ENCODE results near the gene TEAD3.

The TEAD3 gene

GRCh38 chr6:35508027-35508426, 11.1 kb upstream of the TEAD3 start:
- CTCF ChIA-PET = interaction anchor here (1.0 to 2.7 kb wide), 2 partner anchors 15 to 228 kb away, joined by 3 to 13 read pairs; no protein-coding TSS in a partner anchor
- POLR2A ChIA-PET = no interaction called here
- no peak for TF ChIP-seq CTCF (IDR thresholded peaks at IDR 0.05; ENCODE audit: control extremely low read depth, extremely low read depth, low read depth, missing control alignments)

DNA sequence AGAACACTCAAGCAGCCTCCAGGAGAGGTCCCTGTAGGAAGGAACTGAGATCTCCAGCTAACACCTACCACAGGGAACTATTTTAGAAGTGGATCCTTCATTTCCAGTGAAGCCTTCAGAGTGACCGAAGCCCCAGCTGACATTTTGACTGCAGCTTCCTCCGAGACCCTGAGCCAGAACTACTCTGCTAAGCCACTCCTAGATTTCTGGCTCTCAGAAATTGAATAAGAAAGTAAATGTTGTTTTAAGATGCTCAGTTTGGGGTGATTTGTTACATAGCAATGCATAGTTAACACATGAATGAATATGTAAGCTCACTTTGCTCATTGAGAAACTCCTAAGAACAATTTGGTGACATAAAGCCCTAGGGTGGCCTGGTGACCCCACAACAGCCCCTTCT, 10.3 kb upstream of the TEAD3 start:
- CTCF ChIA-PET = interaction anchor here (1.0 to 2.7 kb wide), 2 partner anchors 16 to 229 kb away, joined by 3 to 13 read pairs; no protein-coding TSS in a partner anchor
- POLR2A ChIA-PET = interaction anchor here (0.7 kb wide), 1 partner anchor 520 kb away, joined by 3 read pairs; the partner anchor contains the start of gene MAPK14
- no peak for TF ChIP-seq CTCF (IDR thresholded peaks at IDR 0.05; ENCODE audit: control extremely low read depth, extremely low read depth, low read depth, missing control alignments)
- no peak for DNase-seq (ENCODE audit: extremely low spot score)

More at GRCh38 chr6:35508027-35508426, 11.1 kb upstream of the TEAD3 start:
- DNase-seq (ENCODE audit: extremely low spot score) = no peak

DNA sequence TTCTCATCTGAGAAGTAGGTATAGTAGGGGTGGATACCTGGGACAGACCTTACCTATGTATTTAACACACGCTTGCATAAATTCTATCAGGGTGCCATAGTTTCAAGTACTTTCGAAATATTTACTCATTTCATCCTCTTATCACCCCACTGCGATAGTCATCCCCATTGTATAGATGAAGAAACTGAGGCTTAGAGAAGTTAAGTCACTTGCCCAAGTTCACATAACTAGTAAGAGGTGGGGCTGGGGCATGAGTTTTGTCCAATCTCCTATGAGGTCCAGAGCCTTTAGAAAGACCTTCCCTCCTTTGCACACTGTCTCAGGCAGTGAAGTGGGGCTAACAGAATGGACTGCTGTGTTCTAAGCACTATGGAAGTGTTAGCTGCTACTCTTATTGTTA, 9.7 kb upstream of the TEAD3 start:
- ChIA-PET POLR2A (no interaction called here), CTCF (interaction anchor here (1.2 to 2.7 kb wide), 2 partner anchors 17 to 23 kb away, joined by 4 to 13 read pairs; no protein-coding TSS in a partner anchor)
- TF ChIP-seq CTCF (IDR thresholded peaks at IDR 0.05; ENCODE audit: control extremely low read depth, extremely low read depth, low read depth, missing control alignments) = no peak
- DNase-seq (ENCODE audit: extremely low spot score) = no peak

GRCh38 chr6:35505999-35506412, 9.1 kb upstream of the TEAD3 start:
- DNase-seq (ENCODE audit: extremely low spot score) = no peak
- ChIA-PET CTCF (interaction anchor here (1.2 to 2.8 kb wide), 3 partner anchors 10 to 231 kb away, joined by 4 to 9 read pairs (median 4); partner anchors contain the start of gene ARMC12), POLR2A (no interaction called here)
- no peak for TF ChIP-seq CTCF (IDR thresholded peaks at IDR 0.05; ENCODE audit: control extremely low read depth, extremely low read depth, low read depth, missing control alignments)

DNA sequence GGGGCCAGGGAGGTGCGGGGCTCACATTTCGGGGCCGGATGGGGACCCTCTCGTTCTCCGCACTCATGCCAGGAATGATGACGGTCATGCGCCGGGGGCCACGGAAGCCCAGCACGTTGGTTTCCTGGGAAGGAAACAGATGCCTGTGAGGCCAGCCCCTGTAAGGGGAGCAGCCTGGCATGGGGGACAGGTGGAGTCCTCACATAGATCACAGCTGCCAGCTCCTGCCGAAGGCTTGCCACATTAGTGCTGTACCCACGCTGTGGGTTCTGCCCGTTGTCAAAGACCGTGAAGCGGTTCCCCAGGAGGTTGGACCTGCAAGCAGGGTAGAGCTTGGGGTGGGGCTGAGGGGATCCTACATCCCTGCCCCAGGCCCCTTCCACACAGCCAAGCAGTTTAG, 6.7 kb upstream of the TEAD3 start:
- CTCF ChIA-PET = interaction anchor here (1.5 to 2.8 kb wide), 2 partner anchors 27 to 233 kb away, joined by 3 to 9 read pairs; partner anchors contain the start of gene ARMC12
- no peak for DNase-seq (ENCODE audit: extremely low spot score)
- no peak for TF ChIP-seq CTCF (IDR thresholded peaks at IDR 0.05; ENCODE audit: control extremely low read depth, extremely low read depth, low read depth, missing control alignments)
- POLR2A ChIA-PET = no interaction called here

- DNase-seq (ENCODE audit: extremely low spot score) = no peak
- TF ChIP-seq CTCF (IDR thresholded peaks at IDR 0.05; ENCODE audit: control extremely low read depth, extremely low read depth, low read depth, missing control alignments) = no peak
- POLR2A ChIA-PET = no interaction called here
- CTCF ChIA-PET = interaction anchor here (0.7 to 1.6 kb wide), 2 partner anchors 20 to 1712 kb away, joined by 3 read pairs; no protein-coding TSS in a partner anchor
These were observed 4.9 kb upstream of the TEAD3 start for GRCh38 chr6:35501784-35502183.

Data from GM10248 (cell line).